GM12874 (cell line): ENCODE measurements around the gene PTTG1IP.

Experiments used
- CTCF ChIP-seq: IDR thresholded peaks from 2 replicates; pipeline ENCODE4 v1.5.1; 2011; ENCODE audit warnings: low read depth, mild to moderate bottlenecking, control low read depth, low read length, moderate library complexity; ENCODE audit not compliant: insufficient read depth

Gene PTTG1IP

GRCh38 chr21:44911068-44911383 is 37.5 kb upstream of the PTTG1IP start:
- no peak for TF ChIP-seq CTCF

DNA sequence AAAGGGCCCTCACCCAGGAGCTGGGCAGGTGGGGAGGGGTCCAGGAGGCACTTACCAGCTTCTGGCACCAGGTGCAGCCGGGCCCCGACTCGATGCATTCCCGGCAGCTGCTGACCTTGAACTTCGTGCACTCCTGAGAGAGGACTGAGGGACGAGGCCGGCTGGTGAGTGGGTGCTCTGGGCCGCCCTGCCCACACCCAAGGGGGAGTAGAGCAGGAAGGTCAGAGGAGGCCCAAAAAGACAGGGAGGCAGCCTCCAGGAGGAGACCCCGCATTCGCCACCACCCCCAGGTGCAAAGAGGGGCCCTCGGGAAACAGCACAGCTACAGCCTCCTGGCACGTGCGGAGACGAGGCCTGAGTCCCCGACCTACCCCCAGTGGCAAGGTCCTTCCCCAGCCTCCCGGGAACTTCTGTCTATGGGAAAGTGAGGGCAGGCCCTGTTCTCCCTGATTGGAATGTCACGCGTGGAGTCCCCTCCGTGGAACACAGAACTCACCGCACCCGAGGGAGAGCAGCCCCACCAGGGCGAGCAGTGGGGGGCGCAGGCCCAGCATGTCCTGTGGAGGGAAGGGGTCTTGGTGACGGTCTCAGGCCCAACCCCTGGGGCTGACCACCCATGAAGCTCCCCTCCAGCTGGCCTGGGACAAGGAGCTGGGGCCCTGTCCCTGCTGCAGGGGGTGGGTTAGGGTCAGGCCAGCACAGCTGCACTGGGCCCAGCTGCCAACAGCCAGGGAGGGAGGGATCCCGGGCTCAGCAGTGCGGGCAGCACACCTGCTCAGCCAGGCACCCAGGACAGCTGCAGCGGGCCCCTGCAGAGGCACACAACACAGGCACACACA is 37.0 kb upstream of the PTTG1IP start:
- TF ChIP-seq CTCF = no peak

DNA sequence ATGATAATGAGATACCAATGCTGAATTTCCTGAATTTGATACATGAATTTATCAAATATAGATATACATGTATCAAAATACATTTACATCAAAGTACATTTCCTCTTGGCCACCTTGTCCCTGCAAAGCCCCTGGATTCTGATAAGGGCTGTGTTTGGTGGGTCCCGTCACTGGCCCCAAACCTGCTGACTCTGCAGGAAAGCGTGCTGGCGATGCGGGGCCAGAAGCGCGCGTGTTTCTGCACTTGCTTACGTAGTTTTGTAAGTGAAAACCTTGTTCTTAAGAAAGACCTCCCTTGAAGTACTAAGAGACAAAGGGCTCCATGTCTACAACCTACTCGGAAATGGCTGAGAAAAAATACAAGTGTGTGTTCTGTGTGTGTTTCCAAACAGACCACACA is 36.2 kb upstream of the PTTG1IP start:
- TF ChIP-seq CTCF = no peak

GRCh38 chr21:44908908-44909307 is 35.4 kb upstream of the PTTG1IP start:
- TF ChIP-seq CTCF = no peak

- no peak for TF ChIP-seq CTCF
Measured at GRCh38 chr21:44907966-44908895, 34.7 kb upstream of the PTTG1IP start.

- TF ChIP-seq CTCF = no peak
Measured at GRCh38 chr21:44907225-44907965, 33.9 kb upstream of the PTTG1IP start.

GRCh38 chr21:44905728-44906090 is 32.2 kb upstream of the PTTG1IP start:
- no peak for TF ChIP-seq CTCF
